ENCODE data around the gene CHTF18.

DNA sequence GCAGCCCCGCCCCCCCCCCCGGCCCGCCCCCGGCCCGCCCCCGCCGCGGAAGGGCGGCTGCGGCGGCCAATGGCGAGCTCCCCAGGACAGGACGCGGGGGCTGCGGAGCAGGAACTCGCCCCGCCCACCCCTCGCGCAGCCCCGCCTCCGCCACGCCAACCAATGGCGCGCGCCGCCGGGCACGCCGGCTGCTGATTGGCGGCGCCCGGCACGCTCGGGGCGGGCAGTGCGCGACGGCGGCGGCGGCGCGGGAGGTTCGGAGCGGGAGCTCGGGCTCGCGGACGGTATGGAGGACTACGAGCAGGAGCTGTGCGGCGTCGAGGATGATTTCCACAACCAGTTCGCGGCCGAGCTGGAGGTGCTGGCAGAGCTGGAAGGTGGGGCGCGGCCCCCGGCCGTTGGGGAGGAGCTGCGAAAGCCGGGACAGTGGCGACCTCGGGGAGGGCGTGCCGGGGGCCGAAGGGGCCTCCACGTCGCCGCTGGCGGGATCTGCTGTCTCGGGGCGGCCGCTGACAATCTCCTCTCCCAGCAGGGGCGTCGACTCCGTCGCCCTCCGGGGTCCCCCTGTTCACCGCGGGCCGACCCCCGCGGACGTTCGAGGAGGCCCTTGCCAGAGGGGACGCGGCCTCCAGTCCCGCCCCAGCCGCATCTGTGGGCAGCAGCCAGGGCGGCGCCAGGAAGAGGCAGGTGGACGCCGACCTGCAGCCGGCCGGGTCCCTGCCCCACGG, at the start of gene CHTF18:
- TF ChIP-seq, protein P1, sequence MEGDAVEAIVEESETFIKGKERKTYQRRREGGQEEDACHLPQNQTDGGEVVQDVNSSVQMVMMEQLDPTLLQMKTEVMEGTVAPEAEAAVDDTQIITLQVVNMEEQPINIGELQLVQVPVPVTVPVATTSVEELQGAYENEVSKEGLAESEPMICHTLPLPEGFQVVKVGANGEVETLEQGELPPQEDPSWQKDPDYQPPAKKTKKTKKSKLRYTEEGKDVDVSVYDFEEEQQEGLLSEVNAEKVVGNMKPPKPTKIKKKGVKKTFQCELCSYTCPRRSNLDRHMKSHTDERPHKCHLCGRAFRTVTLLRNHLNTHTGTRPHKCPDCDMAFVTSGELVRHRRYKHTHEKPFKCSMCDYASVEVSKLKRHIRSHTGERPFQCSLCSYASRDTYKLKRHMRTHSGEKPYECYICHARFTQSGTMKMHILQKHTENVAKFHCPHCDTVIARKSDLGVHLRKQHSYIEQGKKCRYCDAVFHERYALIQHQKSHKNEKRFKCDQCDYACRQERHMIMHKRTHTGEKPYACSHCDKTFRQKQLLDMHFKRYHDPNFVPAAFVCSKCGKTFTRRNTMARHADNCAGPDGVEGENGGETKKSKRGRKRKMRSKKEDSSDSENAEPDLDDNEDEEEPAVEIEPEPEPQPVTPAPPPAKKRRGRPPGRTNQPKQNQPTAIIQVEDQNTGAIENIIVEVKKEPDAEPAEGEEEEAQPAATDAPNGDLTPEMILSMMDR (conservative IDR thresholded peaks at IDR 0.05; ENCODE audit: low read depth, low read length), result no peak
- TF ChIP-seq RFX5 (IDR thresholded peaks at IDR 0.05; ENCODE audit: low read depth, low read length), result no peak
